HepG2 (cell line): ENCODE results near the gene TNIP1. TPM values are rescaled to one million over a fixed set of nuclear protein-coding genes. Genes with fewer than 3 reads are reported as not detected.

ENCODE experiments used
- CERS6 ChIP-seq: sonication (generic); formaldehyde crosslinking; IDR thresholded peaks from 2 replicates; pipeline ENCODE4 v1.5.0; 2020; ENCODE audit warnings: missing genetic modification reagents
- DPF2 ChIP-seq: sonication (generic); formaldehyde crosslinking; IDR thresholded peaks from 2 replicates; pipeline ENCODE4 v1.4.0; 2020; ENCODE audit warnings: mild to moderate bottlenecking, low read depth, missing genetic modification reagents, borderline replicate concordance
- FOXA1 ChIP-seq, 2 experiments: fragments of 450-650 bp in 1 of 2; sonication (generic) in 1 of 2; formaldehyde crosslinking in 1 of 2; IDR thresholded peaks; 2 replicates each; pipeline versions ENCODE4 v1.4.0 to v1.6.1; 2016 to 2020; ENCODE audit warnings: missing genetic modification reagents in 1 of 2
- POLR2G ChIP-seq: fragments of 200-400 bp; formaldehyde crosslinking; IDR thresholded peaks from 2 replicates; pipeline ENCODE4 v1.6.1; 2018; ENCODE audit warnings: mild to moderate bottlenecking, low read depth, low read length, moderate library complexity
- RFX5 ChIP-seq: IDR thresholded peaks from 2 replicates; pipeline ENCODE4 v1.6.1; 2011; ENCODE audit warnings: low read depth, low read length, improper control_type of control experiment
- RFXANK ChIP-seq: IDR thresholded peaks from 2 replicates; pipeline ENCODE4 v1.6.1; 2016
- SOX5 ChIP-seq: IDR thresholded peaks from 2 replicates; pipeline ENCODE4 v1.6.1; 2016; ENCODE audit warnings: borderline replicate concordance
- TBX3 ChIP-seq: fragments of 450-650 bp; IDR thresholded peaks from 2 replicates; pipeline ENCODE4 v1.6.1; 2017; ENCODE audit warnings: antibody characterized with exemption, mild to moderate bottlenecking, inconsistent platforms, borderline replicate concordance
- TFDP2 ChIP-seq: sonication (generic); formaldehyde crosslinking; IDR thresholded peaks from 2 replicates; pipeline ENCODE4 v1.4.0; 2020; ENCODE audit warnings: missing genetic modification reagents
- ZNF24 ChIP-seq: fragments of 450-650 bp; IDR thresholded peaks from 2 replicates; pipeline ENCODE4 v1.6.1; 2017; ENCODE audit warnings: antibody characterized with exemption, mild to moderate bottlenecking
- ZNF275 ChIP-seq: sonication (generic); formaldehyde crosslinking; IDR thresholded peaks from 2 replicates; pipeline ENCODE4 v1.8.0; 2022; ENCODE audit warnings: missing genetic modification reagents, mild to moderate bottlenecking, inconsistent platforms, borderline replicate concordance
- ZNF407 ChIP-seq: sonication (generic); formaldehyde crosslinking; IDR thresholded peaks from one replicate; pipeline ENCODE4 v1.5.1; 2020; ENCODE audit warnings: mild to moderate bottlenecking, missing genetic modification reagents; ENCODE audit errors: not compliant biosample characterization
- ZNF431 ChIP-seq: sonication (generic); formaldehyde crosslinking; IDR thresholded peaks from 2 replicates; pipeline ENCODE4 v1.9.0; 2022; ENCODE audit warnings: missing genetic modification reagents, low read depth, mild to moderate bottlenecking, borderline replicate concordance
- ZSCAN31 ChIP-seq: sonication (generic); formaldehyde crosslinking; IDR thresholded peaks from 2 replicates; pipeline ENCODE4 v1.5.0; 2020; ENCODE audit warnings: low read depth, mild to moderate bottlenecking, missing genetic modification reagents
- ZSCAN9 ChIP-seq: IDR thresholded peaks from 2 replicates; pipeline ENCODE4 v1.6.1; 2016; ENCODE audit warnings: borderline replicate concordance
- polyA plus RNA-seq, 8 experiments: library from polyadenylated mRNA; depleted of rRNA in 3 of 8; stranded (reverse) in 7 of 8; unstranded in 1 of 8; fragments of >200 nt; fragmentation: Illumina TruSeq in 4 of 8; extraction: Trizol in 4 of 8; gene quantifications; 2 replicates each; pipeline versions ENCODE4 v1.2.1 to v1.2.3, GENCODE V29; 2011 to 2016; ENCODE audit warnings: low read depth in 4 of 8, missing spikeins in 1 of 8, mixed read lengths in 1 of 8; ENCODE audit not compliant: insufficient read depth in 1 of 8
- total RNA-seq, 5 experiments: library from RNA; depleted of rRNA; stranded (reverse); fragments of >200 nt; fragmentation: Illumina TruSeq; extraction: Trizol; gene quantifications; 2 replicates each; pipeline ENCODE4 v1.2.3, GENCODE V29; 2016; ENCODE audit warnings: low read depth in 1 of 5

Gene TNIP1
- total and polyA plus RNA-seq, 2 of the 13 experiments (the other 11 are each of a cell fraction or from before 2014, with no cell fraction given) = 26.2 to 45.9 TPM

GRCh38 chr5:151080613-151081430, at the start of gene TNIP1 (continued):
- TF ChIP-seq ZNF275 (CRISPR knock-in tag) (peak; percentile 55; the same call in 1 of the 2 replicates), TFDP2 (CRISPR knock-in tag) (peak; percentile 73), POLR2G (peak; percentile 87), ZSCAN31 (CRISPR knock-in tag) (no peak; the same call in 1 of the 2 replicates), ZSCAN9 (CRISPR knock-in tag) (peak; percentile 75; the same call in 1 of the 2 replicates), FOXA1 (IDR thresholded peaks at IDR 0.05) (no peak), FOXA1 (CRISPR knock-in tag; IDR thresholded peaks at IDR 0.05) (peak; percentile 79), ZNF407 (CRISPR knock-in tag) (peak; percentile 86), DPF2 (CRISPR knock-in tag) (0 out of 2 replicates have a peak, but pooled peaks have one; percentile 37), ZNF431 (CRISPR knock-in tag) (peak; percentile 30; the same call in 1 of the 2 replicates), RFXANK (CRISPR knock-in tag) (no peak), TBX3 (no peak), CERS6 (CRISPR knock-in tag) (no peak), SOX5 (CRISPR knock-in tag) (no peak; the same call in 1 of the 2 replicates), RFX5 (no peak), ZNF24 (no peak)
